ENCODE results near the gene NFKBIZ. TPM values are rescaled to one million over a fixed set of nuclear protein-coding genes. Genes with fewer than 3 reads are reported as not detected.

Gene NFKBIZ
- total and polyA plus RNA-seq, 9 of the 15 experiments (the other 6 are each of a cell fraction or from before 2014, with no cell fraction given): 1.2 to 13.7 (median 5.7) TPM

DNA sequence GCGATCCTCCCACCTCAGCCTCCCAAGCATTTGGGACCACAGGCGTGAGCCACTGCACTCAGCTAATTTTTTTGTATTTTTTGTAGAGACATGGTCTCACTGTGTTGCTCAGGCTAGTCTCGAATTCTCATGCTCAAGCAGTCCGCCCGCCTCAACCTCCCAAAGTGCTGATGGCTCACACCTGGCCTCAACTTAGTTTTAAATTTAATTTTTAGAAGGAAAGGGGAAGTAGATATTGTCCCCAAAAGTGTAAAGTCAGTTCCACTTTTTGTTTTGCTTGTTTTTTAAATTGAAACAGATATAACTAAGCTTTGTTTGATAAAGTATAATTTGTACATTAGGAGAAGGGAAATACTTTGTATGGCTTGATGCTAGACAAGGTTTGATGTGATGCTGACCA is 31.3 kb upstream of the NFKBIZ start (continued):
- TF ChIP-seq ZNF407 (IDR thresholded peaks at IDR 0.05; ENCODE audit: low read depth): no peak
- no peak for TF ChIP-seq RBM39 (optimal IDR thresholded peaks at IDR 0.05; ENCODE audit: low read depth, low read length)
- no peak for TF ChIP-seq ZNF165 (CRISPR knock-in tag; IDR thresholded peaks at IDR 0.05; ENCODE audit: borderline replicate concordance)
- TF ChIP-seq ZBTB2 (IDR thresholded peaks at IDR 0.05): no peak
- no peak for TF ChIP-seq ZNF274 (IDR thresholded peaks at IDR 0.05; ENCODE audit: borderline replicate concordance, low read depth, low read length)
- no peak for TF ChIP-seq DMBX1 (CRISPR knock-in tag; IDR thresholded peaks at IDR 0.05; ENCODE audit: borderline replicate concordance)
- no peak for TF ChIP-seq ETV6 (IDR thresholded peaks at IDR 0.05; ENCODE audit: borderline replicate concordance in 1 of 2, low read depth in 2 of 2, low read length in 1 of 2)
- TF ChIP-seq ETV6 (CRISPR knock-in tag; IDR thresholded peaks at IDR 0.05; ENCODE audit: borderline replicate concordance): no peak
- TF ChIP-seq GATA2 (CRISPR knock-in tag; IDR thresholded peaks at IDR 0.05): no peak
- TF ChIP-seq THAP12 (CRISPR knock-in tag; IDR thresholded peaks at IDR 0.05): no peak
- no peak for TF ChIP-seq MCM7 (IDR thresholded peaks at IDR 0.05)
